SU-DHL-6 (cell line): ENCODE measurements around the gene RNF130.

Experiments
- CTCF ChIP-seq: fragments of 200-600 bp; sonication (generic); IDR thresholded peaks from one replicate; pipeline ENCODE4 v1.5.1; 2017; ENCODE audit warnings: antibody characterized with exemption, mild to moderate bottlenecking, low read length, moderate library complexity; ENCODE audit not compliant: insufficient read depth, poor library complexity, severe bottlenecking
- EZH2phosphoT487 ChIP-seq: fragments of 200-600 bp; sonication (generic), shearing (Covaris generic); conservative IDR thresholded peaks from 2 replicates; pipeline ENCODE4 v1.6.1; 2018; ENCODE audit warnings: mild to moderate bottlenecking, antibody characterized with exemption, low read length, moderate library complexity, mixed read lengths

- TF ChIP-seq CTCF = no peak
- TF ChIP-seq EZH2phosphoT487 = no peak
These were observed 6.8 kb upstream of the RNF130 start for GRCh38 chr5:180078348-180078747.
